ENCODE results near the gene CCM2.
"Not testable (repeated sequence)": the region's sequence is repeated elsewhere in the genome, so short reads cannot be mapped to it uniquely, and the experiment has no call there.

The CCM2 gene

DNA sequence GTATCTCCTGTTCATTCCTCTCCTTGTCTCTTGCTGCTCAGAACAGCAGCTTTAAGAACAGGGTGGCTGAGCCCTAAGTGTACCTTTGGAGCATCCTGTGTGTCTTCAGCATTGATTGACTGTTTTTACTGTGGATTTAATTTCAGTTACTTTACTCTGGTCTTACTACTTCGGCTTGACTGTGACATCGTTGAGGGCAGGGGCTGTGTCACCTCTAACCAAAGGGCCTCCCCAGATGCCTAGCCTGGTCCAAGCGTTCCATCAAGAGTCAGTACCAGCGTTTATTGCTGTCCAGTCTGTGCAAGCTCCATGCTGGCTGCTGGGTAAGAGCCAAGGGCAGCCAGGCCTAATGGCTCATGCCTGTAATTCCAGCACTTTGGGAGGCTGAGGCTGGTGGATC is 32.4 kb downstream of the CCM2 start:
- peaks cover 63% of the 10 kb centered on the region for H3K4me1 ChIP-seq (ENCODE audit: insufficient read depth, low read length)

DNA sequence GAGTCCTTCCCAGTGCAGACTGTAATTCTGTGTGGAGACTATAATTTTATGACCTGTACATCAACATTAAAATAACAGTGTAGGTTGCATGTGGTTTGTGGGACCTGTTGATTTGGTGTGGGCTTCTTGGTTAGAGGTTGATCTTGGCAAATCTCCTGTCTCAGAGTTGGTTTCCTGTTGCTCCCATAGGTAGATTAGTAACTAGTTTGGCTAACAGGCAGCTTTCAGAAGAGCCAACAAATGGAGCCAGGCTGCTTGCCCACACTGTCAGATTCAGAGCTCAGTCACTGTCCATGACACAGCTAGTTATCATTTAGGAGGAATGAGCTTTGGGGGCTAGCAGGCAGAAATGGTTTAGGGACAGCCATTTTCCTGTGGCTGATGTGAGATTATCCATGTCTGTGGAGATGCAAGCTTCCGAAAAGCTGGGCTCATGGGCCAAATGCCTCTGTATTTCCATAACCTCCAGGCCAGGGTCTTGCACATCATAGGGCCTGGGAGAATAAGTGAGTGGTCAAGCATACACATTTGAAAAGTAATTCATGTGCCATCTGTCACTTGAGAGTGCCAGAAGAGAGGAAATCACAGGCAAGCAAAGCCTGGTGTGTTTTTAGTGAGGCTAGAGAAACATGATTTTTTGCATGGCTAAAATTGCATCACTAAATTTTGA is 33.4 kb downstream of the CCM2 start:
- Histone ChIP-seq H3K27me3 (ENCODE audit: insufficient read depth, low read length, poor library complexity) (no peaks in the 10 kb centered on the region), H3K4me3 (ENCODE audit: low read depth in 1 of 2, low read length in 2 of 2) (no peak overlapping the region), H2AFZ (ENCODE audit: low read depth, low read length) (no peak overlapping the region), H3K4me1 (ENCODE audit: insufficient read depth, low read length) (peaks cover 54% of the 10 kb centered on the region), H3K36me3 (ENCODE audit: insufficient read depth, low read length) (peaks cover 66% of the 10 kb centered on the region), H3K27ac (ENCODE audit: low read length) (peak overlapping the region; percentile 59), H3K79me2 (ENCODE audit: insufficient read depth, low read length) (peaks cover 100% of the 10 kb centered on the region), H3K4me2 (ENCODE audit: insufficient read depth, low read length) (peak overlapping the region; percentile 31; the same call in 1 of the 2 replicates), H3K9ac (ENCODE audit: low read depth, low read length) (no peak overlapping the region), H3K9me3 (ENCODE audit: insufficient read depth, low read length, severe bottlenecking) (no peaks in the 10 kb centered on the region), H4K20me1 (ENCODE audit: insufficient read depth, low read length) (peaks cover 72% of the 10 kb centered on the region)
- ATAC-seq (ENCODE audit: insufficient read depth, low read depth) = peak; percentile 40; the same call in 2 of the 3 replicates
- DNase-seq = no peak
- TF ChIP-seq EZH2 (IDR thresholded peaks at IDR 0.05; ENCODE audit: borderline replicate concordance, low read depth, low read length, severe bottlenecking) = no peak
- TF ChIP-seq, protein P1, sequence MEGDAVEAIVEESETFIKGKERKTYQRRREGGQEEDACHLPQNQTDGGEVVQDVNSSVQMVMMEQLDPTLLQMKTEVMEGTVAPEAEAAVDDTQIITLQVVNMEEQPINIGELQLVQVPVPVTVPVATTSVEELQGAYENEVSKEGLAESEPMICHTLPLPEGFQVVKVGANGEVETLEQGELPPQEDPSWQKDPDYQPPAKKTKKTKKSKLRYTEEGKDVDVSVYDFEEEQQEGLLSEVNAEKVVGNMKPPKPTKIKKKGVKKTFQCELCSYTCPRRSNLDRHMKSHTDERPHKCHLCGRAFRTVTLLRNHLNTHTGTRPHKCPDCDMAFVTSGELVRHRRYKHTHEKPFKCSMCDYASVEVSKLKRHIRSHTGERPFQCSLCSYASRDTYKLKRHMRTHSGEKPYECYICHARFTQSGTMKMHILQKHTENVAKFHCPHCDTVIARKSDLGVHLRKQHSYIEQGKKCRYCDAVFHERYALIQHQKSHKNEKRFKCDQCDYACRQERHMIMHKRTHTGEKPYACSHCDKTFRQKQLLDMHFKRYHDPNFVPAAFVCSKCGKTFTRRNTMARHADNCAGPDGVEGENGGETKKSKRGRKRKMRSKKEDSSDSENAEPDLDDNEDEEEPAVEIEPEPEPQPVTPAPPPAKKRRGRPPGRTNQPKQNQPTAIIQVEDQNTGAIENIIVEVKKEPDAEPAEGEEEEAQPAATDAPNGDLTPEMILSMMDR (IDR thresholded peaks at IDR 0.05; ENCODE audit: borderline replicate concordance, extremely low read depth, low read length, poor library complexity, severe bottlenecking) = no peak

More for the DNA sequence above, 32.4 kb downstream of the CCM2 start:
- DNase-seq (no peak), ATAC-seq (ENCODE audit: insufficient read depth, low read depth) (no peak)
- H3K27ac ChIP-seq (ENCODE audit: low read length) = peak overlapping the region; percentile 62
- H3K9ac ChIP-seq (ENCODE audit: low read depth, low read length) = peak overlapping the region; percentile 8; the same call in 1 of the 2 replicates
- H4K20me1 ChIP-seq (ENCODE audit: insufficient read depth, low read length) = peaks cover 62% of the 10 kb centered on the region
- H3K36me3 ChIP-seq (ENCODE audit: insufficient read depth, low read length) = peaks cover 64% of the 10 kb centered on the region
- peaks cover 100% of the 10 kb centered on the region for H3K79me2 ChIP-seq (ENCODE audit: insufficient read depth, low read length)
- H3K4me3 ChIP-seq (ENCODE audit: low read depth in 1 of 2, low read length in 2 of 2) = peak overlapping the region in 1 of 2 experiments; percentile 3; a peak in 2 of 4 replicates
- H2AFZ ChIP-seq (ENCODE audit: low read depth, low read length) = no peak overlapping the region
- no peaks in the 10 kb centered on the region for H3K9me3 ChIP-seq (ENCODE audit: insufficient read depth, low read length, severe bottlenecking)
- TF ChIP-seq EZH2 (IDR thresholded peaks at IDR 0.05; ENCODE audit: borderline replicate concordance, low read depth, low read length, severe bottlenecking) = no peak
- TF ChIP-seq, protein P1 (IDR thresholded peaks at IDR 0.05; ENCODE audit: borderline replicate concordance, extremely low read depth, low read length, poor library complexity, severe bottlenecking) = no peak
- no peaks in the 10 kb centered on the region for H3K27me3 ChIP-seq (ENCODE audit: insufficient read depth, low read length, poor library complexity)
- peak overlapping the region; percentile 31; the same call in 1 of the 2 replicates for H3K4me2 ChIP-seq (ENCODE audit: insufficient read depth, low read length)

DNA sequence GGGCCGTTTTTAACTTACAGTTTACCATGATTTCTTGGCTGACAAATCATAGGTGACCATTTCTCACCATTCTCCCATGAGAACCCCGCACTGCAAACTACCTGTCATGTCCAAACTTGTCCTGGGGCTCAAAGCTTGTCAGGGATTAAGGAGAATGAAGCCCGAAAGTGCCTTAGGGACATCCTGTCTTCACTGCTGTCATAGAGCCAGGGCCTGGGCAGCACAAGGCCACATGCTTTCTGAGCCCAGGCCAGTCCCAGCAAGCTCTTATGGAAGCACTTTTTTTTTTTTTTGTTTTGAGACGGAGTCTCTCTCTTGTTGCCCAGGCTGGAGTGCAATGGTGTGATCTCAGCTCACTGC is 33.9 kb downstream of the CCM2 start:
- Histone ChIP-seq H3K9me3 (ENCODE audit: insufficient read depth, low read length, severe bottlenecking) (no peaks in the 10 kb centered on the region), H3K4me1 (ENCODE audit: insufficient read depth, low read length) (peaks cover 49% of the 10 kb centered on the region), H3K9ac (ENCODE audit: low read depth, low read length) (no peak overlapping the region), H4K20me1 (ENCODE audit: insufficient read depth, low read length) (peaks cover 73% of the 10 kb centered on the region), H3K36me3 (ENCODE audit: insufficient read depth, low read length) (peaks cover 67% of the 10 kb centered on the region), H3K79me2 (ENCODE audit: insufficient read depth, low read length) (peaks cover 100% of the 10 kb centered on the region), H3K27ac (ENCODE audit: low read length) (peak overlapping the region; percentile 59), H3K4me2 (ENCODE audit: insufficient read depth, low read length) (no peak overlapping the region), H3K4me3 (ENCODE audit: low read depth in 1 of 2, low read length in 2 of 2) (no peak overlapping the region), H2AFZ (ENCODE audit: low read depth, low read length) (no peak overlapping the region), H3K27me3 (ENCODE audit: insufficient read depth, low read length, poor library complexity) (no peaks in the 10 kb centered on the region)
- TF ChIP-seq, protein P1 (IDR thresholded peaks at IDR 0.05; ENCODE audit: borderline replicate concordance, extremely low read depth, low read length, poor library complexity, severe bottlenecking) = no peak
- no peak for TF ChIP-seq EZH2 (IDR thresholded peaks at IDR 0.05; ENCODE audit: borderline replicate concordance, low read depth, low read length, severe bottlenecking)
- ATAC-seq (ENCODE audit: insufficient read depth, low read depth) (no peak), DNase-seq (no peak)

DNA sequence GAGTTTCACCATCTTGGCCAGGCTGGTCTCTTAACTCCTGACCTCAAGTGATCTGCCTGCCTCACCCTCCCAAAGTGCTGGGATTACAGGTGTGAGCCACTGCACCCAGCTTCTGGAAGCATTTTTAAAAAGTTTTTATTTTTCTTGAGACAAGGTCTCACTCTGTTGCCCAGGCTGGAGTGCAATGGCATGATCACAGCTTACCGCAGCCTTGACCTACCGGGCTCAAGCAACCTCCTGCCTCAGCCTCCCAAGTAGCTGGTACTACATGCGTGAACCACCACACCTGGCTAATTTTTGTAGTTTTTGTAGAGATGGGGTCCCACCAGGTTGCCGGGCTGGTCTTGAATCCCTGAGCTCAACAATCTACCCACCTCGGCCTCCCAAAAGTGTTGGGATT is 34.7 kb downstream of the CCM2 start:
- not testable (repeated sequence) for H3K27me3 ChIP-seq (ENCODE audit: insufficient read depth, low read length, poor library complexity); H3K9ac ChIP-seq (ENCODE audit: low read depth, low read length); ATAC-seq (ENCODE audit: insufficient read depth, low read depth); H3K9me3 ChIP-seq (ENCODE audit: insufficient read depth, low read length, severe bottlenecking); H2AFZ ChIP-seq (ENCODE audit: low read depth, low read length); DNase-seq; H3K4me3 ChIP-seq (ENCODE audit: low read depth in 1 of 2, low read length in 2 of 2)
- Histone ChIP-seq H3K79me2 (ENCODE audit: insufficient read depth, low read length) (peaks cover 97% of the 10 kb centered on the region), H3K4me2 (ENCODE audit: insufficient read depth, low read length) (0 out of 2 replicates have a peak overlapping the region, but pooled peaks have one; percentile 31), H3K27ac (ENCODE audit: low read length) (peak overlapping the region; percentile 28; the same call in 1 of the 2 replicates), H3K4me1 (ENCODE audit: insufficient read depth, low read length) (peaks cover 41% of the 10 kb centered on the region), H4K20me1 (ENCODE audit: insufficient read depth, low read length) (peaks cover 70% of the 10 kb centered on the region), H3K36me3 (ENCODE audit: insufficient read depth, low read length) (peaks cover 69% of the 10 kb centered on the region)

Data from DND-41 (cell line).